HEK293 (cell line): ENCODE results near the gene CLEC16A.

ENCODE experiments used
- CTCF ChIA-PET: fragments of 350-600 bp; formaldehyde crosslinking; extraction: SDS; loops from one replicate; lab custom pipeline; 2021; ENCODE audit warnings: antibody characterized with exemption; lab: Yijun Ruan, JAX
- POLR2A ChIA-PET: fragments of 300-600 bp; formaldehyde crosslinking; extraction: SDS; loops from one replicate; lab custom pipeline; 2020; ENCODE audit warnings: antibody characterized with exemption, inconsistent platforms; lab: Yijun Ruan, JAX
- H3K27ac ChIP-seq: fragments of 200-500 bp; sonication (Bioruptor generic); 2 replicates; pipeline ENCODE4 v1.5.1; 2014; ENCODE audit warnings: low read depth, low read length, control low read depth, inconsistent platforms; ENCODE audit errors: extremely low read depth
- H3K36me3 ChIP-seq, 2 experiments: fragments of 200-500 bp in 1 of 2; sonication (Bioruptor generic) in 1 of 2; 1 replicate in 1 of 2; 2 replicates in 1 of 2; pipeline ENCODE4 v1.5.1; 2014 to 2017; ENCODE audit warnings: inconsistent platforms in 2 of 2, low read length in 2 of 2; ENCODE audit not compliant: control insufficient read depth in 2 of 2, insufficient read depth in 1 of 2
- H3K4me1 ChIP-seq: fragments of 200-500 bp; sonication (Bioruptor generic); 2 replicates; pipeline ENCODE4 v1.5.1; 2014; ENCODE audit warnings: mild to moderate bottlenecking, low read length, inconsistent platforms; ENCODE audit not compliant: control insufficient read depth, insufficient read depth
- H3K4me3 ChIP-seq: 2 replicates; pipeline ENCODE4 v1.5.1; 2011; ENCODE audit warnings: low read depth, mild to moderate bottlenecking, control low read depth, low read length, moderate library complexity
- H3K9me3 ChIP-seq: fragments of 200-500 bp; sonication (Bioruptor generic); 2 replicates; pipeline ENCODE4 v1.5.1; 2014; ENCODE audit warnings: low read depth, low read length, inconsistent platforms; ENCODE audit not compliant: control insufficient read depth, insufficient read depth
- BCL11B ChIP-seq: fragments of 450-650 bp; formaldehyde crosslinking; IDR thresholded peaks from 2 replicates; pipeline ENCODE4 v1.5.1; 2016; ENCODE audit warnings: low read depth, missing biosample characterization, missing genetic modification characterization
- HOXD13 ChIP-seq: sonication (generic); formaldehyde crosslinking; IDR thresholded peaks from 2 replicates; pipeline ENCODE4 v1.8.0; 2022; ENCODE audit warnings: missing genetic modification reagents, borderline replicate concordance
- SP3 ChIP-seq: fragments of 450-650 bp; formaldehyde crosslinking; IDR thresholded peaks from 2 replicates; pipeline ENCODE4 v1.5.1; 2016; ENCODE audit warnings: missing biosample characterization, missing genetic modification characterization
- YY1 ChIP-seq: fragments of 450-650 bp; formaldehyde crosslinking; IDR thresholded peaks from 2 replicates; pipeline ENCODE4 v1.5.1; 2018; ENCODE audit warnings: missing biosample characterization, missing genetic modification characterization
- ZBTB1 ChIP-seq: fragments of 450-650 bp; formaldehyde crosslinking; IDR thresholded peaks from 2 replicates; pipeline ENCODE4 v1.5.1; 2016; ENCODE audit warnings: missing biosample characterization, missing genetic modification characterization
- ZBTB26 ChIP-seq: fragments of 450-650 bp; formaldehyde crosslinking; optimal IDR thresholded peaks from 2 replicates; pipeline ENCODE3; 2016; ENCODE audit warnings: missing biosample characterization, mild to moderate bottlenecking, missing genetic modification characterization
- ZNF112 ChIP-seq: fragments of 450-650 bp; formaldehyde crosslinking; IDR thresholded peaks from 2 replicates; pipeline ENCODE4 v1.5.0; 2017; ENCODE audit warnings: missing biosample characterization, missing genetic modification characterization
- ZNF114 ChIP-seq: fragments of 450-650 bp; formaldehyde crosslinking; IDR thresholded peaks from 2 replicates; pipeline ENCODE4 v1.5.0; 2017; ENCODE audit warnings: missing biosample characterization, missing genetic modification characterization
- ZNF221 ChIP-seq: fragments of 450-650 bp; formaldehyde crosslinking; IDR thresholded peaks from 2 replicates; pipeline ENCODE4 v1.5.1; 2017; ENCODE audit warnings: missing biosample characterization, missing genetic modification characterization, borderline replicate concordance
- ZNF23 ChIP-seq: fragments of 450-650 bp; formaldehyde crosslinking; IDR thresholded peaks from 2 replicates; pipeline ENCODE4 v1.5.1; 2016; ENCODE audit warnings: missing biosample characterization, missing genetic modification characterization, borderline replicate concordance
- ZNF239 ChIP-seq: fragments of 450-650 bp; formaldehyde crosslinking; IDR thresholded peaks from 2 replicates; pipeline ENCODE4 v1.5.1; 2016; ENCODE audit warnings: missing biosample characterization, missing genetic modification characterization
- ZNF24 ChIP-seq: fragments of 450-650 bp; formaldehyde crosslinking; IDR thresholded peaks from 2 replicates; pipeline ENCODE4 v1.5.1; 2016; ENCODE audit warnings: missing biosample characterization, missing genetic modification characterization
- ZNF274 ChIP-seq, 2 experiments: fragments of 200-500 bp in 1 of 2; fragments of 450-650 bp in 1 of 2; sonication (Bioruptor generic) in 1 of 2; formaldehyde crosslinking in 1 of 2; IDR thresholded peaks; 2 replicates each; pipeline versions ENCODE4 v1.5.1 to v1.6.1; 2014 to 2016; ENCODE audit warnings: borderline replicate concordance in 1 of 2, inconsistent platforms in 1 of 2, low read length in 1 of 2, missing biosample characterization in 1 of 2, missing genetic modification characterization in 1 of 2
- ZNF335 ChIP-seq: fragments of 450-650 bp; formaldehyde crosslinking; conservative IDR thresholded peaks from 2 replicates; pipeline ENCODE4 v1.5.1; 2016; ENCODE audit warnings: missing biosample characterization, missing genetic modification characterization
- ZNF341 ChIP-seq: fragments of 450-650 bp; formaldehyde crosslinking; IDR thresholded peaks from 2 replicates; pipeline ENCODE4; 2016; ENCODE audit warnings: low read depth, missing biosample characterization, missing genetic modification characterization
- ZNF394 ChIP-seq: fragments of 450-650 bp; formaldehyde crosslinking; IDR thresholded peaks from 2 replicates; pipeline ENCODE4 v1.5.1; 2016; ENCODE audit warnings: missing biosample characterization, missing genetic modification characterization, mild to moderate bottlenecking, moderate library complexity, borderline replicate concordance
- ZNF398 ChIP-seq: fragments of 450-650 bp; formaldehyde crosslinking; IDR thresholded peaks from 2 replicates; pipeline ENCODE4 v1.5.1; 2017; ENCODE audit warnings: missing biosample characterization, missing genetic modification characterization
- ZNF473 ChIP-seq: fragments of 450-650 bp; formaldehyde crosslinking; IDR thresholded peaks from 2 replicates; pipeline ENCODE4 v1.5.1; 2017; ENCODE audit warnings: missing biosample characterization, missing genetic modification characterization
- ZNF513 ChIP-seq: fragments of 450-650 bp; IDR thresholded peaks from 2 replicates; pipeline ENCODE4 v1.5.1; 2018; ENCODE audit warnings: missing biosample characterization, missing genetic modification characterization
- ZNF544 ChIP-seq: fragments of 450-650 bp; formaldehyde crosslinking; IDR thresholded peaks from 2 replicates; pipeline ENCODE4 v1.5.0; 2017; ENCODE audit warnings: missing biosample characterization, missing genetic modification characterization
- ZNF660 ChIP-seq: fragments of 450-650 bp; IDR thresholded peaks from 2 replicates; pipeline ENCODE4 v1.5.1; 2018; ENCODE audit warnings: missing biosample characterization, mild to moderate bottlenecking, missing genetic modification characterization
- ZNF664 ChIP-seq: fragments of 450-650 bp; formaldehyde crosslinking; IDR thresholded peaks from 2 replicates; pipeline ENCODE4 v1.5.1; 2016; ENCODE audit warnings: missing biosample characterization, missing genetic modification characterization
- ZNF701 ChIP-seq: fragments of 450-650 bp; formaldehyde crosslinking; IDR thresholded peaks from 2 replicates; pipeline ENCODE4 v1.5.1; 2016; ENCODE audit warnings: missing biosample characterization, missing genetic modification characterization
- ZNF707 ChIP-seq: fragments of 450-650 bp; formaldehyde crosslinking; IDR thresholded peaks from 2 replicates; pipeline ENCODE4 v1.5.1; 2016; ENCODE audit warnings: missing biosample characterization, missing genetic modification characterization
- ZNF747 ChIP-seq: fragments of 450-650 bp; formaldehyde crosslinking; IDR thresholded peaks from 2 replicates; pipeline ENCODE4 v1.5.1; 2016; ENCODE audit warnings: missing biosample characterization, missing genetic modification characterization
- ZSCAN4 ChIP-seq: fragments of 450-650 bp; formaldehyde crosslinking; IDR thresholded peaks from 2 replicates; pipeline ENCODE4 v1.5.1; 2017; ENCODE audit warnings: missing biosample characterization, missing genetic modification characterization

The CLEC16A gene

GRCh38 chr16:11084876-11085485 is 140.6 kb downstream of the CLEC16A start:
- H3K36me3 ChIP-seq = peaks cover 0 to 3% of the 10 kb centered on the region in 2 experiments; a peak in 1 of 3 replicates
- CTCF ChIA-PET = no interaction called here
- POLR2A ChIA-PET = no interaction called here
- TF ChIP-seq ZBTB26 = no peak
- TF ChIP-seq ZNF239 (tag by site-specific recombination) = no peak
- no peak for TF ChIP-seq ZNF701
- TF ChIP-seq ZNF335 = no peak
- no peak for TF ChIP-seq ZNF274 (IDR thresholded peaks at IDR 0.05; ENCODE audit: low read length)
- TF ChIP-seq ZNF274 (tag by site-specific recombination; IDR thresholded peaks at IDR 0.05; ENCODE audit: borderline replicate concordance) = no peak
- no peak for TF ChIP-seq ZNF398
- no peak for TF ChIP-seq ZNF112 (tag by site-specific recombination)
- TF ChIP-seq ZNF473 (tag by site-specific recombination) = no peak
- no peak for TF ChIP-seq ZNF221
- H3K27ac ChIP-seq = no peak overlapping the region
- no peak overlapping the region for H3K4me3 ChIP-seq
- no peaks in the 10 kb centered on the region; the same call in 1 of the 2 replicates for H3K4me1 ChIP-seq
- H3K9me3 ChIP-seq = no peaks in the 10 kb centered on the region

- ChIA-PET POLR2A (no interaction called here), CTCF (no interaction called here)
- Histone ChIP-seq H3K36me3 (peaks cover 0 to 3% of the 10 kb centered on the region in 2 experiments; a peak in 1 of 3 replicates), H3K27ac (no peak overlapping the region), H3K4me1 (no peaks in the 10 kb centered on the region; the same call in 1 of the 2 replicates), H3K9me3 (no peaks in the 10 kb centered on the region), H3K4me3 (no peak overlapping the region)
- TF ChIP-seq ZNF23 (no peak), BCL11B (tag by site-specific recombination) (no peak), ZNF114 (tag by site-specific recombination) (no peak), ZNF664 (tag by site-specific recombination) (no peak), YY1 (tag by site-specific recombination) (no peak), ZNF747 (no peak), ZNF544 (tag by site-specific recombination) (no peak), ZBTB1 (tag by site-specific recombination) (no peak), ZNF394 (tag by site-specific recombination) (no peak), ZNF660 (tag by site-specific recombination) (no peak), SP3 (tag by site-specific recombination) (no peak), ZNF707 (tag by site-specific recombination) (no peak), ZNF24 (tag by site-specific recombination) (no peak), ZNF341 (tag by site-specific recombination) (no peak), ZSCAN4 (no peak), ZNF513 (tag by site-specific recombination) (no peak), HOXD13 (no peak)
These were observed 141.6 kb downstream of the CLEC16A start for GRCh38 chr16:11085916-11086315.
